ENCODE results near the gene ZNF30.

GRCh38 chr19:34990578-34991192 lies 64.0 kb downstream of the ZNF30 start:
- TF ChIP-seq, protein P1, sequence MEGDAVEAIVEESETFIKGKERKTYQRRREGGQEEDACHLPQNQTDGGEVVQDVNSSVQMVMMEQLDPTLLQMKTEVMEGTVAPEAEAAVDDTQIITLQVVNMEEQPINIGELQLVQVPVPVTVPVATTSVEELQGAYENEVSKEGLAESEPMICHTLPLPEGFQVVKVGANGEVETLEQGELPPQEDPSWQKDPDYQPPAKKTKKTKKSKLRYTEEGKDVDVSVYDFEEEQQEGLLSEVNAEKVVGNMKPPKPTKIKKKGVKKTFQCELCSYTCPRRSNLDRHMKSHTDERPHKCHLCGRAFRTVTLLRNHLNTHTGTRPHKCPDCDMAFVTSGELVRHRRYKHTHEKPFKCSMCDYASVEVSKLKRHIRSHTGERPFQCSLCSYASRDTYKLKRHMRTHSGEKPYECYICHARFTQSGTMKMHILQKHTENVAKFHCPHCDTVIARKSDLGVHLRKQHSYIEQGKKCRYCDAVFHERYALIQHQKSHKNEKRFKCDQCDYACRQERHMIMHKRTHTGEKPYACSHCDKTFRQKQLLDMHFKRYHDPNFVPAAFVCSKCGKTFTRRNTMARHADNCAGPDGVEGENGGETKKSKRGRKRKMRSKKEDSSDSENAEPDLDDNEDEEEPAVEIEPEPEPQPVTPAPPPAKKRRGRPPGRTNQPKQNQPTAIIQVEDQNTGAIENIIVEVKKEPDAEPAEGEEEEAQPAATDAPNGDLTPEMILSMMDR (IDR thresholded peaks at IDR 0.05; ENCODE audit: low read depth, low read length), result no peak
- TF ChIP-seq EZH2phosphoT487 (IDR thresholded peaks at IDR 0.05; ENCODE audit: low read depth), result no peak
